Mesenchymal stem cell (in vitro differentiated cells and primary cell): Measurements from ENCODE around the gene ABCC6. TPM values are rescaled to one million over a fixed set of nuclear protein-coding genes. Genes with fewer than 3 reads are reported as not detected.
"Not testable (repeated sequence)": the region's sequence is repeated elsewhere in the genome, so short reads cannot be mapped to it uniquely, and the experiment has no call there.

Source experiments
- DNase-seq: peaks from one replicate; pipeline ENCODE4 v3.0.0-alpha.2; 2013
- H2AFZ ChIP-seq: one replicate; pipeline ENCODE4 v1.6.1; 2013; ENCODE audit warnings: low read depth, mild to moderate bottlenecking, control low read depth, inconsistent platforms, low read length, moderate library complexity
- H2AK5ac ChIP-seq: 2 replicates; pipeline ENCODE4 v1.6.1; 2013; ENCODE audit warnings: low read length, moderate library complexity, mild to moderate bottlenecking, inconsistent platforms; ENCODE audit not compliant: severe bottlenecking
- H2BK120ac ChIP-seq: one replicate; pipeline ENCODE4 v1.6.1; 2013; ENCODE audit warnings: low read depth, mild to moderate bottlenecking, inconsistent platforms, low read length, moderate library complexity
- H2BK12ac ChIP-seq, 2 experiments: one replicate each; pipeline ENCODE4 v1.6.1; 2013; ENCODE audit warnings: inconsistent platforms in 2 of 2, low read length in 2 of 2, mild to moderate bottlenecking in 2 of 2, moderate library complexity in 2 of 2, control low read depth in 1 of 2
- H2BK15ac ChIP-seq: one replicate; pipeline ENCODE4 v1.6.1; 2013; ENCODE audit warnings: mild to moderate bottlenecking, low read depth, inconsistent platforms; ENCODE audit not compliant: poor library complexity, severe bottlenecking
- H2BK5ac ChIP-seq: 2 replicates; pipeline ENCODE4 v1.6.1; 2013; ENCODE audit warnings: low read depth, mild to moderate bottlenecking, low read length, control low read depth, inconsistent platforms; ENCODE audit not compliant: poor library complexity, severe bottlenecking
- H3K14ac ChIP-seq, 2 experiments: one replicate each; pipeline ENCODE4 v1.6.1; 2013; ENCODE audit warnings: inconsistent platforms in 2 of 2, low read length in 2 of 2, control low read depth in 1 of 2, mild to moderate bottlenecking in 1 of 2, moderate library complexity in 1 of 2
- H3K18ac ChIP-seq, 2 experiments: one replicate each; pipeline ENCODE4 v1.6.1; 2013; ENCODE audit warnings: inconsistent platforms in 2 of 2, low read length in 2 of 2, control low read depth in 1 of 2, low read depth in 1 of 2, mild to moderate bottlenecking in 1 of 2
- H3K23ac ChIP-seq, 2 experiments: one replicate each; pipeline ENCODE4 v1.6.1; 2013; ENCODE audit warnings: inconsistent platforms in 2 of 2, low read length in 2 of 2, mild to moderate bottlenecking in 2 of 2, moderate library complexity in 2 of 2, control low read depth in 1 of 2
- H3K27ac ChIP-seq: 2 replicates; pipeline ENCODE4 v1.5.1; 2013; ENCODE audit warnings: mild to moderate bottlenecking, moderate library complexity, low read length, control low read depth, inconsistent platforms; ENCODE audit not compliant: poor library complexity, severe bottlenecking
- H3K27me3 ChIP-seq, 2 experiments: 2 replicates each; pipeline versions ENCODE4 v1.6.1 to v1.7.0; 2013; ENCODE audit warnings: low read length in 2 of 2, mild to moderate bottlenecking in 2 of 2, moderate library complexity in 2 of 2, control low read depth in 1 of 2, inconsistent platforms in 1 of 2; ENCODE audit not compliant: control insufficient read depth in 1 of 2, insufficient read depth in 1 of 2
- H3K36me3 ChIP-seq, 2 experiments: 2 replicates each; pipeline versions ENCODE4 v1.6.1 to v1.7.0; 2013; ENCODE audit warnings: low read length in 2 of 2, control low read depth in 1 of 2, inconsistent platforms in 1 of 2, low read depth in 1 of 2, mild to moderate bottlenecking in 1 of 2; ENCODE audit not compliant: insufficient read depth in 2 of 2, control insufficient read depth in 1 of 2
- H3K4ac ChIP-seq, 2 experiments: one replicate each; pipeline ENCODE4 v1.6.1; 2013; ENCODE audit warnings: inconsistent platforms in 2 of 2, low read length in 2 of 2, mild to moderate bottlenecking in 2 of 2, moderate library complexity in 2 of 2, control low read depth in 1 of 2, low read depth in 1 of 2
- H3K4me1 ChIP-seq: 2 replicates; pipeline ENCODE4 v1.6.1; 2013; ENCODE audit warnings: low read depth, low read length, control low read depth; ENCODE audit not compliant: control insufficient read depth, insufficient read depth
- H3K4me2 ChIP-seq: 2 replicates; pipeline ENCODE4 v1.6.1; 2013; ENCODE audit warnings: low read length, mild to moderate bottlenecking, inconsistent platforms; ENCODE audit not compliant: poor library complexity, severe bottlenecking
- H3K4me3 ChIP-seq, 2 experiments: 2 replicates each; pipeline versions ENCODE4 v1.5.1 to v1.7.0; 2013; ENCODE audit warnings: low read length in 2 of 2, mild to moderate bottlenecking in 2 of 2, control low read depth in 1 of 2, low read depth in 1 of 2; ENCODE audit not compliant: insufficient read depth in 1 of 2
- H3K79me1 ChIP-seq: replicated peaks from 2 replicates; pipeline ENCODE4 v1.6.1; 2013; ENCODE audit warnings: mild to moderate bottlenecking, control low read depth, low read length, inconsistent platforms; ENCODE audit not compliant: poor library complexity, severe bottlenecking
- H3K9ac ChIP-seq: 2 replicates; pipeline ENCODE4 v1.7.0; 2013; ENCODE audit warnings: mild to moderate bottlenecking, low read length, moderate library complexity
- H3K9me3 ChIP-seq: 2 replicates; pipeline ENCODE4 v1.7.0; 2013; ENCODE audit warnings: mild to moderate bottlenecking, low read length; ENCODE audit not compliant: control insufficient read depth
- H4K8ac ChIP-seq: one replicate; pipeline ENCODE4 v1.6.1; 2013; ENCODE audit warnings: inconsistent platforms, mild to moderate bottlenecking, low read length, moderate library complexity
- H4K91ac ChIP-seq: one replicate; pipeline ENCODE4 v1.6.1; 2013; ENCODE audit warnings: mild to moderate bottlenecking, low read length, inconsistent platforms
- WGBS: methylation state at CpG from one replicate; pipeline ENCODE4 v1.1.7; 2013; ENCODE audit warnings: mixed read lengths; 5-methylcytosine and 5-hydroxymethylcytosine counted together
- polyA plus RNA-seq, 2 experiments: library from polyadenylated mRNA; stranded (reverse); fragments of 200-250 nt; gene quantifications; one replicate each; pipeline ENCODE4 v1.2.3, GENCODE V29; 2013

Gene ABCC6
- 4.8 TPM for polyA plus RNA-seq (2013, experiment 1 of 2)
- polyA plus RNA-seq (2013, experiment 2 of 2): 4.8 TPM

- not testable (repeated sequence) for H3K79me1 ChIP-seq, H3K36me3 ChIP-seq, H3K9ac ChIP-seq, H4K91ac ChIP-seq, H2AFZ ChIP-seq, H2BK15ac ChIP-seq, H3K9me3 ChIP-seq, H3K4me1 ChIP-seq, H3K27me3 ChIP-seq, H2BK12ac ChIP-seq, H3K18ac ChIP-seq, H3K23ac ChIP-seq, H3K4ac ChIP-seq, DNase-seq, H2BK120ac ChIP-seq, H3K27ac ChIP-seq, H2BK5ac ChIP-seq, H3K4me3 ChIP-seq, H2AK5ac ChIP-seq, H4K8ac ChIP-seq, H3K14ac ChIP-seq
- peak within 1 kb of the TSS; percentile 39 for H3K4me2 ChIP-seq
- WGBS: no CpG with 5 or more reads among the region's 38 CpGs
Measured at GRCh38 chr16:16222850-16223661, at the start of gene ABCC6. ABCC6 (minus strand) TSS chr16:16223494; CDS start chr16:16223434, 60 bp downstream.

- not testable (repeated sequence) for H3K4me3 ChIP-seq, H2BK12ac ChIP-seq, H3K18ac ChIP-seq, H3K9me3 ChIP-seq, H3K4ac ChIP-seq, H3K36me3 ChIP-seq, H4K91ac ChIP-seq, H2AFZ ChIP-seq, H3K14ac ChIP-seq, H4K8ac ChIP-seq, H3K79me1 ChIP-seq, H2BK5ac ChIP-seq, H2AK5ac ChIP-seq, H3K27ac ChIP-seq, H3K4me2 ChIP-seq, H2BK15ac ChIP-seq, H2BK120ac ChIP-seq, H3K23ac ChIP-seq, H3K27me3 ChIP-seq, H3K9ac ChIP-seq, DNase-seq, H3K4me1 ChIP-seq
- no CpG with 5 or more reads among the region's 14 CpGs for WGBS
Measured at GRCh38 chr16:16272573-16273221, 49.4 kb upstream of the ABCC6 start.

- H3K14ac ChIP-seq, H3K4me3 ChIP-seq, H3K9me3 ChIP-seq, H3K4me2 ChIP-seq, H3K36me3 ChIP-seq, H4K91ac ChIP-seq, H2BK12ac ChIP-seq, H3K79me1 ChIP-seq, H3K9ac ChIP-seq, H3K18ac ChIP-seq, H4K8ac ChIP-seq, H3K27me3 ChIP-seq, DNase-seq, H2BK15ac ChIP-seq, H2AFZ ChIP-seq, H3K4ac ChIP-seq, H3K4me1 ChIP-seq, H2BK5ac ChIP-seq, H3K27ac ChIP-seq, H2AK5ac ChIP-seq, H3K23ac ChIP-seq, H2BK120ac ChIP-seq: not testable (repeated sequence)
- no CpG with 5 or more reads among the region's 8 CpGs for WGBS
Measured at GRCh38 chr16:16271658-16272057, 48.4 kb upstream of the ABCC6 start.

- 100% methylated on average over 3 of the region's 10 CpGs for WGBS
- H2BK12ac ChIP-seq, H2BK15ac ChIP-seq, H2AFZ ChIP-seq, H2AK5ac ChIP-seq, H2BK5ac ChIP-seq, H3K36me3 ChIP-seq, H4K8ac ChIP-seq, H4K91ac ChIP-seq, H3K27me3 ChIP-seq, H3K4me1 ChIP-seq, H3K79me1 ChIP-seq, H3K4me2 ChIP-seq, H3K27ac ChIP-seq, DNase-seq, H3K9me3 ChIP-seq, H2BK120ac ChIP-seq, H3K18ac ChIP-seq, H3K14ac ChIP-seq, H3K9ac ChIP-seq, H3K4me3 ChIP-seq, H3K4ac ChIP-seq, H3K23ac ChIP-seq: not testable (repeated sequence)
Measured at GRCh38 chr16:16268185-16268808, 45.0 kb upstream of the ABCC6 start.
